HEK293T (cell line): ENCODE data around the gene F8A2.
"Not testable (repeated sequence)": the region's sequence is repeated elsewhere in the genome, so short reads cannot be mapped to it uniquely, and the experiment has no call there.

Experiments
- ARNT ChIP-seq: fragments of 450-650 bp; IDR thresholded peaks from 2 replicates; pipeline ENCODE4 v1.6.1; 2017; ENCODE audit warnings: mild to moderate bottlenecking
- BHLHE40 ChIP-seq: fragments of 450-650 bp; IDR thresholded peaks from 2 replicates; pipeline ENCODE4 v1.6.1; 2016; ENCODE audit warnings: mild to moderate bottlenecking, moderate library complexity, borderline replicate concordance
- ELF4 ChIP-seq: fragments of 450-650 bp; IDR thresholded peaks from 2 replicates; pipeline ENCODE4 v1.6.1; 2017; ENCODE audit warnings: antibody characterized with exemption
- FOXA1 ChIP-seq: fragments of 450-650 bp; IDR thresholded peaks from 2 replicates; pipeline ENCODE4 v1.6.1; 2016; ENCODE audit warnings: mild to moderate bottlenecking
- FOXK2 ChIP-seq: fragments of 450-650 bp; IDR thresholded peaks from 2 replicates; pipeline ENCODE4 v1.6.1; 2016; ENCODE audit warnings: mild to moderate bottlenecking
- FOXM1 ChIP-seq: fragments of 450-650 bp; IDR thresholded peaks from 2 replicates; pipeline ENCODE4 v1.6.1; 2017; ENCODE audit warnings: mild to moderate bottlenecking, borderline replicate concordance
- HDGF ChIP-seq: fragments of 450-650 bp; IDR thresholded peaks from 2 replicates; pipeline ENCODE4 v1.6.1; 2017; ENCODE audit warnings: antibody characterized with exemption, borderline replicate concordance
- LEF1 ChIP-seq: fragments of 450-650 bp; IDR thresholded peaks from 2 replicates; pipeline ENCODE4 v1.6.1; 2017; ENCODE audit warnings: mild to moderate bottlenecking, borderline replicate concordance
- NFRKB ChIP-seq: fragments of 450-650 bp; IDR thresholded peaks from 2 replicates; pipeline ENCODE4 v1.6.1; 2016; ENCODE audit warnings: mild to moderate bottlenecking, moderate library complexity
- SP1 ChIP-seq: fragments of 450-650 bp; IDR thresholded peaks from 2 replicates; pipeline ENCODE4 v1.6.1; 2017
- SUZ12 ChIP-seq: fragments of 450-650 bp; IDR thresholded peaks from 2 replicates; pipeline ENCODE4 v1.6.1; 2016; ENCODE audit warnings: mild to moderate bottlenecking
- TARDBP ChIP-seq: fragments of 450-650 bp; IDR thresholded peaks from 2 replicates; pipeline ENCODE4 v1.6.1; 2016
- ZNF384 ChIP-seq: fragments of 450-650 bp; IDR thresholded peaks from 2 replicates; pipeline ENCODE4 v1.6.1; 2016
- TF ChIP-seq, protein P1 (sequence below): fragments of 450-650 bp; IDR thresholded peaks from 2 replicates; pipeline ENCODE4 v1.6.1; 2016

DNA sequence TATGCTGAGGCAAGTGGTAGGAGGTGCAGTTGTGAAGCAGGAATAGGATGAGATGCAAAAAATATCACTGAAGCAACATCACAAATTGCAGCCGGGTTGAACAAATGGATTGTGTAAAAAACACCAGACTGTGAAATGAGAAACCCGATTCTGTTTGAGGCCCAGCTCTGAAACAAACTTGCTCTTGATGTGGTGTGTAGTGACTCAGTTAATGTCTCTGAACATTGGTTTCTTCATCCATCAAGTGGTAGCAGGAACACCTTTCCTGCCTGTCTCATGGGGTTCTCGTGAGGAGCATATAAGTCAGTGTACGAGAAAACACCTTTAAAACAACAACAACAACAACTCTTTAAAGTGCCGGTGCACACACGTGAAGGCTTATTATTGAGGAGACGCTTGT, 18.2 kb upstream of the F8A2 start:
- not testable (repeated sequence) for TF ChIP-seq FOXK2, BHLHE40, SP1, SUZ12, LEF1, FOXM1, NFRKB, FOXA1, ZNF384, HDGF, TARDBP, ARNT, ELF4
- TF ChIP-seq, protein P1, sequence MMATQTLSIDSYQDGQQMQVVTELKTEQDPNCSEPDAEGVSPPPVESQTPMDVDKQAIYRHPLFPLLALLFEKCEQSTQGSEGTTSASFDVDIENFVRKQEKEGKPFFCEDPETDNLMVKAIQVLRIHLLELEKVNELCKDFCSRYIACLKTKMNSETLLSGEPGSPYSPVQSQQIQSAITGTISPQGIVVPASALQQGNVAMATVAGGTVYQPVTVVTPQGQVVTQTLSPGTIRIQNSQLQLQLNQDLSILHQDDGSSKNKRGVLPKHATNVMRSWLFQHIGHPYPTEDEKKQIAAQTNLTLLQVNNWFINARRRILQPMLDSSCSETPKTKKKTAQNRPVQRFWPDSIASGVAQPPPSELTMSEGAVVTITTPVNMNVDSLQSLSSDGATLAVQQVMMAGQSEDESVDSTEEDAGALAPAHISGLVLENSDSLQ: not testable (repeated sequence)
